ENCODE measurements around the gene ADGRV1. TPM values are rescaled to one million over a fixed set of nuclear protein-coding genes. Genes with fewer than 3 reads are reported as not detected.

ADGRV1 gene
- polyA plus RNA-seq, 1 donor from 2014 or later = 3.7 TPM

GRCh38 chr5:90746119-90746518, 187.5 kb downstream of the ADGRV1 start:
- H3K36me3 ChIP-seq (ENCODE audit: insufficient read depth, low read length) = no peaks in the 10 kb centered on the region
- H3K27ac ChIP-seq (ENCODE audit: low read length) = no peak overlapping the region
- H2AFZ ChIP-seq (ENCODE audit: low read depth, low read length) = no peak overlapping the region
- no peaks in the 10 kb centered on the region for H3K9me3 ChIP-seq (ENCODE audit: low read length)
- H3K9ac ChIP-seq (ENCODE audit: low read length) = no peak overlapping the region
- H3K9me2 ChIP-seq (ENCODE audit: insufficient read depth, low read length) = no peaks in the 10 kb centered on the region
- H4K20me1 ChIP-seq (ENCODE audit: insufficient read depth) = no peaks in the 10 kb centered on the region
- TF ChIP-seq TAF1 (IDR thresholded peaks at IDR 0.05; ENCODE audit: low read depth) (no peak), REST (IDR thresholded peaks at IDR 0.05; ENCODE audit: borderline replicate concordance) (no peak), SMC3 (conservative IDR thresholded peaks at IDR 0.05; ENCODE audit: poor library complexity) (no peak), EZH2 (IDR thresholded peaks at IDR 0.05; ENCODE audit: borderline replicate concordance, insufficient read depth, low read length, poor library complexity, severe bottlenecking) (no peak), EP300 (conservative IDR thresholded peaks at IDR 0.05; ENCODE audit: poor library complexity, severe bottlenecking) (no peak), CTCF (IDR thresholded peaks at IDR 0.05; ENCODE audit: poor library complexity, severe bottlenecking) (no peak), POLR2AphosphoS5 (IDR thresholded peaks at IDR 0.05) (no peak), RAD21 (conservative IDR thresholded peaks at IDR 0.05) (no peak), MXI1 (conservative IDR thresholded peaks at IDR 0.05; ENCODE audit: poor library complexity, severe bottlenecking) (no peak)
- H3F3A ChIP-seq (ENCODE audit: insufficient read depth, low read length, poor library complexity, severe bottlenecking) = no peaks in the 10 kb centered on the region
- H3K4me2 ChIP-seq (ENCODE audit: low read length) = no peak overlapping the region
- no peak overlapping the region for H3K4me3 ChIP-seq (ENCODE audit: low read length)
- no peaks in the 10 kb centered on the region for H3K27me3 ChIP-seq (ENCODE audit: insufficient read depth, low read depth, low read length)
- H3K79me2 ChIP-seq (replicated peaks; ENCODE audit: insufficient read depth, low read length) = no peaks in the 10 kb centered on the region

DNA sequence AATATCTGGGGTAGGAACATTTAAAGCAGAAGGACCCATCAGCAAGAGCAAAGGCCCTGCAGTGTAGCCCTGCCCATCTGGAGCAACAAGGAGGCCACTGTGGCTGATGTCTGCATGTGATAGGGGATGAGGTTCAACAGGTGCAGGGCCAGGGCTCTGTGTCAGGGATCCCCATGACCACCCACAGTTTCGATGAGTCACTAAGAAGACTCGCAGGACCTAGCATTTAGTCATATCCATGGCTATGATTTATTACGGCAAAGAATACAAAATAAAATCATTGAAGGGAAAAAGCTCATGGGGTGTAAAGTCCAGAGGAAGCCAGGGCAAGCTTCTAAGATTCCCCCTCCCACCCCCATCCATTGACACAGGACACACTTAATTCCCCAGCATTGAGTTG, 188.6 kb downstream of the ADGRV1 start:
- Histone ChIP-seq H2AFZ (ENCODE audit: low read depth, low read length) (no peak overlapping the region), H3K36me3 (ENCODE audit: insufficient read depth, low read length) (no peaks in the 10 kb centered on the region), H3K79me2 (replicated peaks; ENCODE audit: insufficient read depth, low read length) (no peaks in the 10 kb centered on the region), H4K20me1 (ENCODE audit: insufficient read depth) (no peaks in the 10 kb centered on the region), H3K27ac (ENCODE audit: low read length) (no peak overlapping the region), H3K4me3 (ENCODE audit: low read length) (no peak overlapping the region), H3K9me2 (ENCODE audit: insufficient read depth, low read length) (no peaks in the 10 kb centered on the region), H3F3A (ENCODE audit: insufficient read depth, low read length, poor library complexity, severe bottlenecking) (no peaks in the 10 kb centered on the region), H3K9me3 (ENCODE audit: low read length) (no peaks in the 10 kb centered on the region), H3K4me2 (ENCODE audit: low read length) (no peak overlapping the region), H3K9ac (ENCODE audit: low read length) (no peak overlapping the region), H3K27me3 (ENCODE audit: insufficient read depth, low read depth, low read length) (no peaks in the 10 kb centered on the region)
- TF ChIP-seq EP300 (conservative IDR thresholded peaks at IDR 0.05; ENCODE audit: poor library complexity, severe bottlenecking) = no peak
- no peak for TF ChIP-seq TAF1 (IDR thresholded peaks at IDR 0.05; ENCODE audit: low read depth)
- no peak for TF ChIP-seq POLR2AphosphoS5 (IDR thresholded peaks at IDR 0.05)
- TF ChIP-seq RAD21 (conservative IDR thresholded peaks at IDR 0.05) = no peak
- no peak for TF ChIP-seq EZH2 (IDR thresholded peaks at IDR 0.05; ENCODE audit: borderline replicate concordance, insufficient read depth, low read length, poor library complexity, severe bottlenecking)
- TF ChIP-seq CTCF (IDR thresholded peaks at IDR 0.05; ENCODE audit: poor library complexity, severe bottlenecking) = no peak

Measured in neural cell (in vitro differentiated cells).